GM21447 (cell line): ENCODE results near the gene HABP4.

ENCODE experiments used
- ATAC-seq: cut with Tn5 transposase; IDR thresholded peaks from one replicate; pipeline ENCODE4 v1.9.1; 2021; ENCODE audit not compliant: unreplicated experiment

Gene HABP4

DNA sequence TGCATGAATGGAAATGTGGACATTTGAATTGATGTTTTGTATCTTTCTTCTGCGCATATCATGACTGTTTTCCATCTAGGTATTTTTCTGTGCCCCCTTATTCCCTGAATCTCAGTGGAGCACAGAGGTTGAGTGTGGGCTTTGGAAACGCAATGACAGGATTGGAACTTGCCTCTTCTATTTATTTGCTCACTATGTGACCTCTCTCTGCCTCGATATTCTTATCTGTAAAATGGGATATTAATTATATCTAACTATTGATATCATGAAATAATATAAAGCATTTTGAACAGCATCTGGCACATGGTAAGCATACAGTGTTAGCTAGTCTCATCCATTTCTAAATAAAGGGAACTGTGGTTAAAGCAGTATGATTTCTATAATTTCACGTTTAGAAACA, 26.0 kb downstream of the HABP4 start:
- ATAC-seq: no peak

DNA sequence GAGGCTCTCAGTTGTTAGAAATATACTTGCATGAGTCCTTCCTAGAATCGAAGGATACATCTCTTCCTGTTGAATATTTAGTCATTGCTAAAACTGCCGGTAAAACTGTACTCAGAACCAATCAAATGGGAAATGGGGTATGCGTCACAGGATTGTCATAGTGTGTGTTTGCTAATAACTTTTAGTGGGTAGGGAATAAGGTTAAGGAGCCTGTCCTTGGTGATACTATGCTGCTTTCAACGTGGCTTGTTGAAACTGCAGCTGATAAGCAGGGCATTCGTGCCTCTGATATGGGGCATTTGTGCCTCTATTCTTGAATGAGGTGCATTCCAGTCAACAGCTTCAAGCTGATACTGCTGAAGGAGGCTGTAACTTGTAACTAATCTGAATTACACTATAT, 26.6 kb downstream of the HABP4 start:
- no peak for ATAC-seq

DNA sequence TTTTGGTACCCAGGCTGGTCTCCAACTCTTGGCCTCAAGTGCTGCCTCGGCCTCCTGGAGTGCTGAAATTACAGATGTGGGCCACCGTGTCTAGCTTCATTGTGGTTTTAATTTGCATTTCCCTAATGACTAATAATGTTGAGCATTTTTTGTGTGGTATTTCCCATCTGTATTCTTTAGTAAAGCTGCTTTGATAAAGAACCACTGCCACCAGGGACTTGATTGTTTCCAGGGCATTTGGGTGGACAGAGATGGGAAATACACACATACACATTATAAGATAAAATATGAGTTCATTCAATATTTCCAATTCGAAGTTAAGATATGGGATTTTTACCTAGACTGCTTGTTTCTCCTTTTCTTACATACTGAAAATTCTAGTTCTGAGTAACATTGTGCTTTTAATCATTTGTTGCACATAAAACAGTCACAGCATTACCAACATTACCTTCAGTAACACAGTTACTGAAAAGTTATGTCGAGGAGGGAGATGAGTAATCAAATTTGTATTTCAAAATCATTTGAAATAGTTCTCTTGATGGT, 28.9 kb downstream of the HABP4 start:
- ATAC-seq: peak; percentile 77

DNA sequence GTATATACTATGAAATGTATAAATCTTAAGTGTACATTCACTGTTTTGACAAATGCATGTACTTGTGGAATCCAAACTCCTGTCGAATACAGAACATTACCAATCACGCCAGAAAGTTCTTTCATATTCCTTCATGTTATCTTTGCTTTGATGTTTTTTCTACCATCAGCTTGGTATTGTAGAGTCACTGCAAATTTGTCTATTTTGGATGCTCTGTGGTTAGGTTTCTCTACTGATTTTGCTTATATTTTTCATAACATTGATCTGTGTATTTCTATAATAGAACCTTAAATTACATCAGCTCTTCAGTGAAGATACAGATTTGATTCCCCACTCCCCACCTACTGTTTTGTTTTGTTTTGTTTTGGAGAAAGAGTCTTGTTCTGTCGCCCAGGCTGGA, 30.8 kb downstream of the HABP4 start:
- no peak for ATAC-seq

DNA sequence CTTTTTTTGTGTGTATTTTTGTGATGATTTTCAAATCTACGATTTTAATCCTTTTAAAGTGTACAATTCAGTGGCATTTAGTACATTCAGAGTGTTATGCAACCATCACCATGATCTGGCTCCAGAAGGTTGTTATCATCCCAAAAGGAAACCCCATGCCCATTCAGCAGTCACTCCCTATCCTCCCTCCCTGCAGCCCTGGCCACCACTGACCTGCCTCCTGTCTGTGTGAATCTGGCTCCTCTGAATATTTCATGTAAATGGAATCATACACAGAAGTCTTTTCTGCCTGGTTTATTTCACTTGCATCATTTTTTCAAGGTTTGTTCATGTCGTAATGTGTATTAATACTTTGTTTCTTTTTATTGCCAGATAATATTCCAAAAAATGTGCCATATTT, 32.5 kb downstream of the HABP4 start:
- no peak for ATAC-seq

DNA sequence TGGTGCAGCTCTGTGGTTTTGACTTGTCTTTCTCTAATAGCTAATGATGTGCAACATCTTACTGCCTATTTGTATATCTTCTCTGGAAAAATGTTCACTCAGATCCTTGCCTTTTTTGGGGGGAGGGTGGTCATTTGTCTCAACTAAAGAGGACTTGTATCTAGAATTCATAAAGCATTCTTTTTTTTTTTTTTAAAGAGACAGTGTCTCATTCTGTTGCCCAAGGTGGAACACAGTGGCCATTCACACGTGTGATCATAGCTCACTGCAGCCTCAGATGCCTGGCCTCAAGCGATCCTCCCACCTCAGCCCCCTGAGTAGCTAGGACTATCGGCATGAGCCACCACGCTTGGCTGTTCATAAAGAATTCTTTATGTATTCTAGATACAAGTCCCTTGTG, 33.2 kb downstream of the HABP4 start:
- ATAC-seq: no peak

DNA sequence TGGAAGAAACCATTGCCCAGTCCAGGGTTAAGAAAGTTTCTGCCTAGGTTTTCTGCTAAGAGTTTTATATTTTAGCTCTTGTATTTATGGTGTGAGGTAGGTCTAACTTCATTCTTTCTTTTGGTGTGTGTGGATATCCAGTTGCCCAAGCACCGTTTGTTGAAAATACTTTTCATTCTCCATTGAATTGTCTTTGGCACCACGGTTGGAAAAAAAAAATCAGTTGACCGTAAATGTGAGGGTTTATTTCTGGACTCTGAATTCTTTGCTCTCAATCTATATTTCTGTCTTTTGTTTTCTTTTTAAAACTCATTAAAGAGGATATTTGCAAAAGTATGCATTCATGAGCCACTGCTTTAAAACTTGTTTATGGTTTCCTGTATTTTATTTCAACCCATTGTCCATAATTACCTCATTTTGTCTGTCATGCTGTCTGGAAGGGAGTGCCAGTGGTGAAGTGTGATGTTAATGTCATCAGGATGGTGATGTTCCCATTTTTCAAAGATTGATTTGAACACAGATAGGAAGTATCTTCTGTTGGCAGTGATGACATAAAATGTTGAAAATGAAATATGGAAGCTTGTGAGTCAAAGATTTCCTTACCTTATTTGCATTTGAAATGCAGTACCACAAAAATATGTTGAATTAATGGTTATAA, 33.9 kb downstream of the HABP4 start:
- ATAC-seq: no peak

DNA sequence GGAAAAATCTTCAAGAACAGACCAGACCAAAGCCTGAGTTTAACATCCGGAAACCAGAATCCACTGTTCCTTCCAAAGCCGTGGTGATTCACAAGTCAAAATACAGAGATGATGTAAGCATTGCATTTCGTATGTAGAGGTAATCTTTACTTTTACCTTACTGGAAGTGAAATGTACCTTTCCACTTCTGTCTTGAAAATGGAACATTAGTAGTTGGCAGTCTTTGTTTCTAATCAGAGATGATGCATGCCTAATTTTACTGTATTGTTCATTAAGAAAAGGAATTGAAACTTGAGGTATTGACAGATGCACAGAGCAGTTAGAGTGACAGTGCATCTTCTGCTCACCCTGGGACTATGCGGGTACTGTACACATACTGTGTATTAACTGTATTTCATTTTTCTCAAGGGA, 34.6 kb downstream of the HABP4 start:
- ATAC-seq: peak; percentile 94

DNA sequence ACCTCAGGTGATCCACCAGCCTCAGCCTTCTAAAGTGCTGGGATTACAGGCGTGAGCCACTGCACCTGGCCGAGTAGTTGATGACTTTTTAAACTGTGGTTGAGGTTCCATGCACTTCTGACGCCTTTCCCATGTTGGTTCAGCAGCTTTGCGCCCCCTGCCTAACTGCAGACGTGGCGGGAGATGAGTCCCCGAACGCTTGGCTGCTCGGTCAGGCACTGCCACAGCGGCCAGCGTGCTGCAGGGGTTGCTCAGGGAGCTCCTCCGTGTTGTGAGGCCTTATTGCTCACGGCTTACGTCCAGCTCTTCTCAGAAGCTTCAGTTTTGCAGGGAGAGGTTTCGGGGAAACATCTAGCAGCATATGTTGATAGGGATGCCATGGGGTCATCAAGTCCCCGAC, 35.3 kb downstream of the HABP4 start:
- no peak for ATAC-seq

DNA sequence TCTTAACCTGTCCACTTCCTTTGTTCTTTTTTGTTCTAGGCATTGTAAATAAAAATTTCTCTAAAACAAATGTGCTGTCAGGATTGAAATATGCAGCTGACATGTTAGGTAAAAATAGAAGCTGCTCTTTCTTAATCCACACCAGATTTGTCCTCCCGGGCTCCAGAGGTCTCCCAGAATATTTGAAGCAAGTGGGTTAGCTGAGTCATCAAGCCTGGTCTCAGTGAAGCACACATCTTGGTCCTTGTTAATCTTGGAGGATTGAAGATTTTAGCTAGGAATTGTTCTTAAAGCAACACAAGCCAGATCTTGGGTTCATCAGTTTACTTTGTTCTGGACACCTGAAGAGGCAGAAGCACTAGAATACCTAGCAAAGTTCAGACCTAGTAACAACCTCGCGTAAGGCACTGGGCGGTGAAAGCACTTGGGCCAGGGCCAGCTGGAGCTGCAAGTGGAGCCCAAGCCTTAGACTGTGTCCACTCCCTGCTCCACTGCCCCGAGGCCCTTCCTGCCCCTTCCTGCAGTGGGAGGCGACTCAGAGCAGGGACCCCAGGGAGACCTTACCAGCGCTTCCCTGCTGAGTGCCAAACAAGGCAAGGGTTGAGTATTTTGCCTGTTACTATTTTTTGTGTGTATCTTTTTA, 36.5 kb downstream of the HABP4 start:
- no peak for ATAC-seq

DNA sequence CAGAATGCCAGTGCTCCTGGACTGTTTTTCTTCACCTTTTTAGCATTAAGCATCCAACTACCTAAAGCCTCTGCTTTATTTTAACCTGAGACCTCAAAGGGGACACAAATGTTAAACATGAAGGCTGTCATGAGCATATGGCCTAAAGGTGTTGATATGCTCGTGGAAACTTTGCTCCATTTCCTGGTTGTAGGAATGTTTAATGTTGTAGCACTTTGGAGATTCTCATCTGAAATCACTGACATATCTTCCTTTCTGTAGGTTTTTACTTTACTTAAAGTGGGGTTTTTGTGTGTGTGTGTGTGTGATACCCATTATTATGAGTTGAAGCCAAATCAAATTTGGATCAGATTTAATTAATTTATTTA, 37.0 kb downstream of the HABP4 start:
- ATAC-seq: no peak

DNA sequence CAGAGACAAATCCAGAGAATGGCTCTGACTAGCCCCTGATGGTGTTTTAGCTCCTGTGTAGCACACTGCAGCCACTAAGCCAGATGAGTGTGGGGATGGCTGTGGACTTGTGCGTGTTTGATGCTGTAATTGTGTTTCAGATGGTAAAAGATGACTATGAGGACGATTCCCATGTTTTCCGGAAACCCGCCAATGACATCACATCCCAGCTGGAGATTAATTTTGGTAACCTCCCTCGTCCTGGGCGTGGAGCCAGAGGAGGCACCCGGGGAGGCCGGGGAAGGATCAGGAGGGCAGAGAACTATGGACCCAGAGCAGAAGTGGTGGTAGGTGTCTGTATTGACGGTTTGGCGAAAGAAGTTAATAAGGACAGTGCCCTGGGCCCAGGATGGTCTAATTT, 38.0 kb downstream of the HABP4 start:
- no peak for ATAC-seq

DNA sequence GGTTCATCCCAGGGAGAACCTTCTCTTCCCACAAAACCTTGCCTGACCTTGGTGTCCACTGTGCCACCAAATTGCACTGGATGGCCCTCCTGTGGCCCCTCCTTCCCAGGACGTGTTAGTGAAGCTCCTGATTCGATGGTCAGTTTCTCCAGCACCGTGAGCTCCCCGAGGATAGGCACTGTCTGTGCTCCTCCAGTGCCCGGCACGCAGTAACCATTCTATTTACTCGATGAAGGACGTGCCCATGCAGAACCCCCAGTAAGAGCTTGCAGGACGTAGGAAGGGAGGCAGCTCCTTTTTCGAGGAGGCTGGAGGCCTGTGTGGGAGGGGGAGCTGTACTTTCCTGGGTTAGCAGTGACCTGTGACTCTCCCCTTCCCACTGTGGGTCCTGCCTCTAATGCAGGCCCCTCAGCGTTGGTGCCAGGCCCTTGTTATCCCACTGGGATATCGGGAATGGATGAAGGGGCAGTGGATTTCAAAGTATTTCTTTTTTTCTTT, 39.6 kb downstream of the HABP4 start:
- ATAC-seq: no peak

DNA sequence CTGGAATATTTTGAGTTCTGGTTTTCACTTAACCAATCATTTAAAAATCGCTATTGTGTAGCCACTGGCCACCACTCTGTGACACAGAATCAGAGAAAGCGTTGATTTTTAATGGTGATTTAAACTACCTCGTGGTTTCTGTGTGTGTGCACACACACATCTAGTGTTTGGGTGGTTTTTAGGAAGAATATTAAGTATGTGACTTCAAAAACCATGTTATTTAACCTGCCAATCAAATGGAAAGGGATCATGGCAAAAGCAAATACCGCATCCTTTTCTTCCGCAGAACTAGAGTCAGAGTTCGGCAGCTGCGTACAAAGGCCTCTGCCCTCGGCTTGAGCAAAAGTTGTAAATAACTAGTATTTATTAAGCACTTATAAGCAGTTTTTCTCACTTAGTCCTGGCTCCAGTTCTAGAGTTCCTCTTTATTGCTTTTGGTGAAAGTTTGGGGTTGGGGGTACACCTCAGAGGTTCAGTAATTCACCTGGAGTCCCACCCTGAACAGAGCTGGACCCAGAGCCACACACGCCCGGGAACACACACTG, 40.6 kb downstream of the HABP4 start:
- no peak for ATAC-seq

DNA sequence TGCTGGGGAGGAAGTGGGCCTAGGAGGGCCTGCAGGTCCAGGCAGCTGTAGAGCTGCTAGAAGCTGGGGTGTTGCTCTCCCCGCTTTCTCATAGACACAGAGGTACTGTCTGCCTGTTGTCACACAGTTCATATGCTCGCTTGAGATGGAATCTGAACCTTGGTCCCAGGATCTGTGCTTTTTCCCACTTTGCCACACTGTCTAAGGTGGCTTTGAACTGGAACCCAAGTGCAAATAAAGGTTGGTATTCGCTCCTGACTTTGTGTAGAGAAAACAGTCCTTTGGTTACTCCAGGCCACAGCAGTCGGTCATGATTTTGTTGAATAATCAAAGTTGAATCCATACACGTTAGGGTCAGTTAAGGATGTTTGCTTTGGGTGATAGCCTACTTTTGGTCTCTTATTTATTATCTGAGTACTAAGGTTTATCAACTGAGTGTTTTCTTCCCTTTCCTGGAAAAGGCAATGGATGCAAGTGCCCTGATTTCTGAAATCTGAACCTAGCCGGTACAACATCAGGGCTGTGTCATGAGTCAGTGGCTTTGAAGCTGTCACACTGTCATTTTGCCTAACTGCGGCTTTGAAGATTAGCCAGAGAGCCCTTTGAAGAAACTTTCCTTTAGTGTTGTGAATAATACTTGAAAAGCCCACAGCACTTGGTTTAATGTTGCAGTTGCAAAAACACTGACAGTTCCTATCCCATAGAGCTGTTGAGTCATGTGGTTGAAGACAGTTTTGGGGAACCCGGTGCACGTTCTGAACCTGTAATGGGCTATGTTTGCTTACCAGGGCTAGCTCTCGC, 41.3 kb downstream of the HABP4 start:
- no peak for ATAC-seq

DNA sequence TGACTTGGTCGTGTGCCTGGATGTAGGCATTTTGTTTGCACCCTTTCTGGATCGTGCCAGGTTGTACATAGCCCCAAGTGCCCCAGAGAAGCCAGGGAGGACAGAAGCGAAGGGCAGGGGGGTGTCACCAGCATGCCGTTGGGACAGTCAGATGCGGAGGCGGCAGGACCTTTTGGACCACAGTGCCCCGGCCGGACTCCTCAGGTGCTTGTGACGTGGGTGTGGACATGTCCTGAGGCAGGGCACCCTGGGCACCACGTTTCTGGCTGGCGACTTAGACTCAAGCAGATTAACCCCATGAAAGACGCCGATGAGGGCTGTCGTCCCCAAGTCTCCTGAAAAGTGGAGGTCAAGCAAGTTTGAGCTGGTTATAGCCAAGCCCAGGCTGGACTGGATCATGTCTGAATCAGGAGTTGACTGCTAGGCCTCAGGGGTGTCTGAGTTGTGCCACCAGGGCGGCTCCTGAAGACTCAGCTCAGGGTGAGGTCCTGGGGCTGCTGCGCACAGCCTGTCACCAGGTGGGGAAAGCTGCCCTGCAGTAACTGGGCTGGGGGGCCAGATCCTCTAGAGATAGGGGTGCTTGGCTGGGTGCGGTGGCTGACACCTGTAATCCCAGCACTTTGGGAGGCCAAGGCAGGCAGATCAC, 42.0 kb downstream of the HABP4 start:
- ATAC-seq: no peak

DNA sequence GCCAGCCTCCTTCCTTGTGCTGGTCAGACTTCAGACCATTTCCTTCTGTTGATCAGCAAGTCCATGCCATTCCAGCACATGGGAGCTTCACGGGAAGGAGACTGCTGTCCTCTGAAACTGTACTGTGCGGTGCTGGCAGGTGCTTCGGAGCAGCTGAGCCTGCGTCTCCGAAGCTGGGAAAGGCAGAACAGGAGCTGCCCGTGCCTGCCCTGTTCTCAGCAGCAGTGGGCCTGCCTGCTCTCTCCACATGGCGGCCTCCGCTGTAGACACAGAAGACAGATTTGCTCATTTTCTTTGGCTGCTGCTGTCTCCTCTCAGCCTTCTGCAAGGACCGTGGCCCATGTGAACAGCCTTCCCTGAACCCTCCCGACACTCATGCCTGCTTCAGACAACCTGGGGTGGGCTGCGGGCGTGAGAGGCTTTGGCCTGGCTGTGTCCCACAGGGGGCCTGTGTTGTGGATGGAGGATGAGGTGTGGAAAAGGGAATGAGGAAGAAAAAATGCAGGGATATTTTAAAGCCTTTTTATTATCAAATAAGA, 43.1 kb downstream of the HABP4 start:
- no peak for ATAC-seq

DNA sequence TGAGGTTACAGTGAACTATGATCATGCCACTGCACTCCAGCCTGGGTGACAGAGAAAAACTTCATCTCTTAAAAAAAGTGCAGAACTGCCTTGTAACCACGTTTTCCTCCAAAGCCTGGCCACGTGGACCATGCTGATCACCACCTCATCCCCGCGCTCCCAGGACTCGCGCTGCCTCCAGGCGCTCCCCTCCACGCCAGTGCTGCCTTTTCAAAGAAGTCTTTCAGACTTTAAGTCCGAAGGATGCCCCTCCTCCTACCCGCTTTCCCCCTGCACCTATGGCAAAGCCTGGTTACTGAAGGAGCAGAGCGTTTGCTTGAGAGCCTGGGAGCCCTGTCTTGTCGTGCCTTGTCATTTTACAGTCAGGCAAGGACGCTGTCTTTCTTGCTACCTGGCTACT, 43.8 kb downstream of the HABP4 start:
- ATAC-seq: no peak

DNA sequence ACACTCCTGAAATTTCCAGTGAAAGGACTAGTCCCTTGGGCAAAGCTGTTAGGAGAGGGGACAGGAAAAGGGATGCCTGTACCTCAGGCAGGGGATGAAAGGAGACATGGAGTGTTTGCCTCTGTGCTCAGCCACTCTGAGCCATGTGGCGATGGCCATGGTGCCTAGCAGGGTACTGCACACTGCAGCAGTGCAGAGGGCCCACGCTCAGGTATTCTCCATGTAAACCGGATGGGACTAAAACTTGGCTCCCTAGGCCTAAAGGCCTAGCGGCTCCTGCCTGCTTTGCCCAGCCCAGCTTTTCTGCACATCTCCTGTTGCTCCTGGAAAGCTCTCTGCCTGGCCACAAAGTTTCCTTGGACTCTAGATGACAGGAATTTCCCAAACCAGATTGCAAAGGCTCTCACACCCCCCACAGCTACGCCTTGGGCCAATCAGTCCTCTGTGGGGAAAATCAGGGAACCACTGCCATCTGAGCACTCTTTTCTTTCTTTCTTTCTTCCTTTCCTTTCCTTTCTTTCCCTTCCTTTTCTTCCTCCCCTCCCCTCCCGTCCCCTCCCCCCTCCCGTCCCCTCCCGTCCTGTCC, 44.3 kb downstream of the HABP4 start:
- no peak for ATAC-seq

DNA sequence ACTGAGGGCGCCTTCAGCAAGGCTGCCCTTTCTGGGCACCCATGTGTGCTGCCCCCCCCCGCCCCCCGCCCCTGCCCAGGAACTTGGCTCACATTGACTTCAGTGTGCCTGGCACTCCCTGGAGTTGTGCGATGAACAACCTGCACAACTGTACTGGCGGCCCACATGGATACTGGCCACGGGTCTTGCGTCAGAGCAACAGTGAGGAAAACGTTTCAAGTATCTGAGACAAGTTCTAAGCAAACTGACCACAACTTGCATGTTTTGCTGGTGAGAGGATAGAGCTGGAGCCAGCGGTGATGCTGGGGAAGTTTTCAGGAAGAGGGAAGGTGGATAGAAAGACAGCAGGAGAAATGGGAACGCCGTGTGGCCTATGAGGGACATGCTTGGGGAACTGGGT, 45.4 kb downstream of the HABP4 start:
- ATAC-seq: no peak
